ENCODE measurements around the gene SLC44A5. TPM values are rescaled to one million over a fixed set of nuclear protein-coding genes. Genes with fewer than 3 reads are reported as not detected.

The SLC44A5 gene
- total and polyA plus RNA-seq, 10 donors, result 0.28 to 4.0 (median 0.87) TPM

DNA sequence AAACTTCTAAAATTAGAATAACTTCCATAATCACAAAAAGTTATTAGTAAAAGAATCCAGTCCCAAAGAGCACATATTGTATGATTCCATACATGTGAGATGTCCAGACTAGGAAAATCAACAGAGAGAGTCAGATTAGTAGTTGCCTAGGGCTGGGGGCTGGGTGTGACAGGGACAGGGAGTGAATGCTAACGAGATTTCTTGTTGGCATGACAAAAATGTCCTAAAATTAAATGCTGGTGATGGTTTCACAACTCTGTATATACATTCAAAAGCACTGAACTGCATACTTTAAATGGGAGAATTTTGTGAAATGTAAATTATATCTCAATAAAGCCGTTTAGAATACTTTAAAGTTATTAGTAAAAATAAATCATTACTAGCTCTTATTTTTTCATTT lies 92.2 kb downstream of the SLC44A5 start:
- Histone ChIP-seq H3K9me3 (no peaks in the 10 kb centered on the region), H3K27ac (no peak overlapping the region), H3K4me3 (no peak overlapping the region), H3K4me1 (no peaks in the 10 kb centered on the region), H3K27me3 (replicated peaks in 1 of 7) (peaks cover 0 to 12% (median 0%) of the 10 kb centered on the region in 7 donors), H3K36me3 (no peaks in the 10 kb centered on the region)
- WGBS, 5 donors, result 57 to 80% (median 60%) methylated on average over 2 of the region's 2 CpGs
- intact Hi-C loops (cut with DNase I; ENCODE audit: low total_unique reads), result no loop called here
- TF ChIP-seq POLR2A (IDR thresholded peaks at IDR 0.05), result no peak
- TF ChIP-seq, protein P1, sequence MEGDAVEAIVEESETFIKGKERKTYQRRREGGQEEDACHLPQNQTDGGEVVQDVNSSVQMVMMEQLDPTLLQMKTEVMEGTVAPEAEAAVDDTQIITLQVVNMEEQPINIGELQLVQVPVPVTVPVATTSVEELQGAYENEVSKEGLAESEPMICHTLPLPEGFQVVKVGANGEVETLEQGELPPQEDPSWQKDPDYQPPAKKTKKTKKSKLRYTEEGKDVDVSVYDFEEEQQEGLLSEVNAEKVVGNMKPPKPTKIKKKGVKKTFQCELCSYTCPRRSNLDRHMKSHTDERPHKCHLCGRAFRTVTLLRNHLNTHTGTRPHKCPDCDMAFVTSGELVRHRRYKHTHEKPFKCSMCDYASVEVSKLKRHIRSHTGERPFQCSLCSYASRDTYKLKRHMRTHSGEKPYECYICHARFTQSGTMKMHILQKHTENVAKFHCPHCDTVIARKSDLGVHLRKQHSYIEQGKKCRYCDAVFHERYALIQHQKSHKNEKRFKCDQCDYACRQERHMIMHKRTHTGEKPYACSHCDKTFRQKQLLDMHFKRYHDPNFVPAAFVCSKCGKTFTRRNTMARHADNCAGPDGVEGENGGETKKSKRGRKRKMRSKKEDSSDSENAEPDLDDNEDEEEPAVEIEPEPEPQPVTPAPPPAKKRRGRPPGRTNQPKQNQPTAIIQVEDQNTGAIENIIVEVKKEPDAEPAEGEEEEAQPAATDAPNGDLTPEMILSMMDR (IDR thresholded peaks at IDR 0.05 in 8 of 11, conservative IDR thresholded peaks at IDR 0.05 in 3 of 11), result no peak
- no peak for TF ChIP-seq POLR2AphosphoS5 (IDR thresholded peaks at IDR 0.05)
- DNase-seq, result no peak

DNA sequence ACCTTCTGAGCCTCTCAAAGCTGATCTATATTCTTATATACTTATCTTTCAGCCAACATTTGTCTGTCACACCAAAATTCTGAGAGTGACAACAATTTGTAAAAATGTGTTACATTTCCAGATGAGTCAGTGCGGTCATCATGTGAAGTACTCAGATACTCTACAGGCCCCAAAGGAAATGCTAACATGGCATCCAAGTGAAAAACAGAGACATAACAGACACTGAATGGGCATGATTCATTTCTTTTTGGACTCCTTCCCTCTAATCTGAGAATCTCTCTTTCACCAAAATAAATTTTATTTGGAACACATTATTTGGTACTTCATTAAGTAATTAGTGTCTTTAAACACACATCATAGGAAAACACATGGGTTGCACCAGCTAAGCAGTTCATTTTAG lies 96.6 kb downstream of the SLC44A5 start:
- Histone ChIP-seq H3K4me3 (no peak overlapping the region), H3K27me3 (replicated peaks in 1 of 7) (peaks cover 0 to 10% (median 0%) of the 10 kb centered on the region in 7 donors), H3K9me3 (no peaks in the 10 kb centered on the region), H3K4me1 (no peaks in the 10 kb centered on the region), H3K27ac (no peak overlapping the region), H3K36me3 (no peaks in the 10 kb centered on the region)
- 89 to 100% (median 96%) methylated on average over 1 of the region's 1 CpG for WGBS, 5 donors
- TF ChIP-seq, protein P1 (IDR thresholded peaks at IDR 0.05 in 8 of 11, conservative IDR thresholded peaks at IDR 0.05 in 3 of 11), result no peak
- no peak for TF ChIP-seq POLR2AphosphoS5 (IDR thresholded peaks at IDR 0.05)
- TF ChIP-seq POLR2A (IDR thresholded peaks at IDR 0.05), result no peak
- no peak for DNase-seq
- intact Hi-C loops (cut with DNase I; ENCODE audit: low total_unique reads), result no loop called here

DNA sequence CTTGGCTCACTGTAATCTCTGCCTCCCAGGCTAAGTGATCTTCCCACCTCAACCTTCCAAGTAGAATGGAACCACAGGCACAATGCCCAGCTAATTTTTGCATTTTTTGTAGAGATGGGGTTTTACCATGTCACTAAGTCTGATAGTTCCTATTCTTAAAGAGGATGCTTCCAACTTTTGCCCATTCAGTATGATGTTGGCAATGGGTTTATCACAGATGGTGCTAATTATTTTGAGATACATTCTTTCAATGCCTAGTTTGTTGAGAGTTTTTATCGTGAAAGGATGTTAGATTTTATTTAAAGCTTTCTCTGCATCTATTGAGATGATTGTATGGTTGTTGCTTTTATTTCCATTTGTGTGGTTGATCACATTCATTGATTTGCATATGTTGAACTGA lies 103.9 kb downstream of the SLC44A5 start:
- Histone ChIP-seq H3K27ac (no peak overlapping the region), H3K36me3 (no peaks in the 10 kb centered on the region), H3K4me3 (no peak overlapping the region), H3K4me1 (no peaks in the 10 kb centered on the region), H3K27me3 (replicated peaks in 1 of 7) (no peaks in the 10 kb centered on the region), H3K9me3 (no peaks in the 10 kb centered on the region)
- TF ChIP-seq, protein P1 (IDR thresholded peaks at IDR 0.05 in 8 of 11, conservative IDR thresholded peaks at IDR 0.05 in 3 of 11), result no peak
- TF ChIP-seq POLR2AphosphoS5 (IDR thresholded peaks at IDR 0.05) (no peak), POLR2A (IDR thresholded peaks at IDR 0.05) (no peak)
- intact Hi-C loops (cut with DNase I; ENCODE audit: low total_unique reads), result no loop called here
- DNase-seq, result no peak
- WGBS, 5 donors, result 86 to 93% (median 93%) methylated on average over 1 of the region's 1 CpG

DNA sequence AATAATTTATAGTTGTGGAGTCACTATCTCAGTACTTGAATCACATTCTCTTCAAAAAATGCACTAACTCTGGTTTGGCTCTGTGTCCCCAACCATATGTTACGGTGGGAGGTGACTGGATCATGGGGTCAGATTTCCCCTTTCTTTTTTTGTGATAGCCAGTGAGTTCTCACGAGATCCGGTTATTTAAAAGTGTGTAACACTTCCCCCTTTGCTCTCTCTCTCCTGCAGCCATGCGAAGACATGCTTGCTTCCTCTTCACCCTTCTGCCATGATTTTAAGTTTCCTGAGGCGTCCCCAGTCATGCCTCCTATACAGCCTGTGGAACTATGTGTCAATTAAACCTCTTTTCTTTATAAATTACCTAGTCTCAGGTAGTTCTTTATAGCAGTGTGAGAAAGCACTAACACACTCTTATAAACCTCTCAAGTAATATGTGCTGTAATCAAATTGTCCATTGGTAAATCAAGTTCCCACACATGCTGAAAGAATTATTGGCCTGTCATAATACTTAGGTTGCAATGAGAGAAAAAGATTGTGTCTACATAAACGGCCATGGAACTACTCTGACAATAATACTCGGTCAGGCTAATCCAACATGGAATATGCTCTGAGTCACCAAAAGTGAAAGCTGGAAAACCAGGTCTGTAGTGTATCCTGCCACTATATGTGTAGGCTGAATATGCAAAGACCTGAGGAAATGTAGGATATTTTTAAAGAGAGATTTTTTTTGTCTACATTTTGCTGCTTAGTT lies 107.5 kb downstream of the SLC44A5 start:
- no peak for DNase-seq
- H3K9me3 ChIP-seq, result no peaks in the 10 kb centered on the region
- H3K36me3 ChIP-seq, result no peaks in the 10 kb centered on the region
- no peaks in the 10 kb centered on the region for H3K27me3 ChIP-seq (replicated peaks in 1 of 7)
- intact Hi-C loops (cut with DNase I; ENCODE audit: low total_unique reads), result no loop called here
- H3K4me3 ChIP-seq, result no peak overlapping the region
- no peak overlapping the region for H3K27ac ChIP-seq
- H3K4me1 ChIP-seq, result no peaks in the 10 kb centered on the region
- WGBS, 5 donors, result 69 to 81% (median 72%) methylated on average over 7 of the region's 7 CpGs
- TF ChIP-seq, protein P1 (IDR thresholded peaks at IDR 0.05 in 8 of 11, conservative IDR thresholded peaks at IDR 0.05 in 3 of 11), result no peak
- no peak for TF ChIP-seq POLR2A (IDR thresholded peaks at IDR 0.05)
- no peak for TF ChIP-seq POLR2AphosphoS5 (IDR thresholded peaks at IDR 0.05)

Measured in spleen (tissue), 11 donors.